HT1080 (cell line): Measurements from ENCODE around the gene CLSTN2. TPM values are rescaled to one million over a fixed set of nuclear protein-coding genes. Genes with fewer than 3 reads are reported as not detected.

Experiments used
- DNase-seq: peaks from one replicate; pipeline ENCODE4 v3.0.0-alpha.2; 2015; ENCODE audit warnings: low read depth
- total RNA-seq: library from RNA; depleted of rRNA; stranded (reverse); fragments of >200 nt; shearing (Covaris generic); gene quantifications from 2 replicates; pipeline ENCODE4 v1.2.3, GENCODE V29; 2014

The CLSTN2 gene
- total RNA-seq, 1 experiment from 2014 or later, result 0.23 TPM

- DNase-seq, result no peak
Observed at GRCh38 chr3:139941580-139941979, 6.6 kb downstream of the CLSTN2 start.

GRCh38 chr3:139944256-139944910, 9.4 kb downstream of the CLSTN2 start:
- no peak for DNase-seq

DNA sequence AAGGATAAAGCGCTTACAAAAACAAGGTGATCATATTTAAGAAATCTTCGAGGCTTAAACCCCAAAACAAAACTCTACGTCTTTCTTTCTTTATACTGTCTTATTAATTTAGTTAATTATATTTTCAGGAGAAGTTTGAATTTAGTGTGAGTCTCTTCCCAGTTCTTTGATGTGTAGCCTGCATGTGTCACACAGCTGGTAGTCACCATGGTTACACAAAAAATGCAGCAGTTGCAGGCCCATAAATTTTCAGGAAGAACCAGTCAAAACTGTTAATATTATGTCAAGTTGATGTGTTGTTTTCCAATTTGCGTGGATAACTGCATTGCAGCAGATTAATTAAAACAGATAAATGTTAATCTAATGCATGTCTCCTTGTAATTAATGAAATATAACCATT, 10.4 kb downstream of the CLSTN2 start:
- no peak for DNase-seq

- no peak for DNase-seq
Observed at GRCh38 chr3:139945942-139946341, 11.0 kb downstream of the CLSTN2 start.

- no peak for DNase-seq
Observed at GRCh38 chr3:139948467-139948866, 13.5 kb downstream of the CLSTN2 start.

GRCh38 chr3:139948898-139949297, 13.9 kb downstream of the CLSTN2 start:
- no peak for DNase-seq

DNA sequence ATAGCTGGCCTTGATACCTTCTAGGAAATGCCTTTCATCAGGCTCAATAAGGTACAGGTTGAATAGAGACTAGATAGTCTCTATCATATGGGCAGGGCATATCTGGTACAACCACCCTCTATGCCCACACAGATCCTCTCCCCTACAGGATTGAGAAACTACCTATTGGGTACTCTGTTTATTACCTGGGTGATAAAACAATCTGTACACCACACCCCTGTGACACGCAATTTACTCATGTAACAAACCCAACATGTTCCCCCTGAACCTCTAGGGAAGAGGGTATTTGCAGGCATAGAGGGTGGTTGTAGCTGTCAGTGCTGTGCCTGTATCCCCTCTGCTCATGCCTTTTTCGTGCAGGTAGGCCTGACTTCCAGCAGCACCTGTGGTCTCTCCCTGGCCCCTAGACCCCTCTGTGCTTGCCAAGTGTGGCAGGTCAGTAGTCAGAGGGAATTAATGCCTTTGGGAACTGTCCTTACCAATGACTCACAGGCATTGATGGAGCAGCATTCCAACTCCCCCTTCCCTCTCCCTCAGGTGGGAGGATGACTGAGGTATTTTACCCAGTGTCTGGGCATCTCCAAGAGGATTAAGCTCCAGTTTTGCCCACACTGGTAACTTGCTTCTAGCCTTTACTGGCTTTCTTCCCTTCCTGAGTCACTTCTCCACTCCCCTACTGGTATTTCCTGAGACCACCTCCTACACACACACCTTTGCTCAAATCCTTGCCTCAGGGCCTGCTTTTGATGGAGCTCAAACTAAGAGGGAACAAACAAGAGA, 18.3 kb downstream of the CLSTN2 start:
- DNase-seq, result no peak

- no peak for DNase-seq
Observed at GRCh38 chr3:139954146-139954860, 19.3 kb downstream of the CLSTN2 start.

DNA sequence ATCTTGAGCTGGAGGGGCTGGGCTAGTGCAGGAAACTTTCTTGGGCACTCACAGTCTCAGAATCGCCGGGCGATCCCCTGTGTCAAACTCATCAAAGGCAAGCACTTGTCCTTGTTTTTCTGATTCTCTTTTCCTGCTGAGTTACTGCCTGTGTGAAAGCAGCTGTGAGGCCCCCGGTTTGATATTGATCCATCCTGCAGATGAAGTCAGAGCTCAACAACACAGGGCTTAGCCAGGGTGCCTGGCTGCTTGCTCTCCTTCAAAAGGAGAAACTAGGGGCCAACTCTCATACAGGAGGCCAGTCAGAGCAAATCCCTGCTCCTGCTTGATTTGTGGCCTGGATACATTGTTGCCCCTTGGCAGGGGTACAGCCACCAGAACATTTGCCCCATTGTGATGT, 22.9 kb downstream of the CLSTN2 start:
- DNase-seq, result no peak

GRCh38 chr3:139969386-139969785, 34.4 kb downstream of the CLSTN2 start:
- no peak for DNase-seq

- no peak for DNase-seq
Observed at GRCh38 chr3:139970526-139970925, 35.5 kb downstream of the CLSTN2 start.

- DNase-seq, result no peak
Observed at GRCh38 chr3:139974809-139975425, 39.9 kb downstream of the CLSTN2 start.

DNA sequence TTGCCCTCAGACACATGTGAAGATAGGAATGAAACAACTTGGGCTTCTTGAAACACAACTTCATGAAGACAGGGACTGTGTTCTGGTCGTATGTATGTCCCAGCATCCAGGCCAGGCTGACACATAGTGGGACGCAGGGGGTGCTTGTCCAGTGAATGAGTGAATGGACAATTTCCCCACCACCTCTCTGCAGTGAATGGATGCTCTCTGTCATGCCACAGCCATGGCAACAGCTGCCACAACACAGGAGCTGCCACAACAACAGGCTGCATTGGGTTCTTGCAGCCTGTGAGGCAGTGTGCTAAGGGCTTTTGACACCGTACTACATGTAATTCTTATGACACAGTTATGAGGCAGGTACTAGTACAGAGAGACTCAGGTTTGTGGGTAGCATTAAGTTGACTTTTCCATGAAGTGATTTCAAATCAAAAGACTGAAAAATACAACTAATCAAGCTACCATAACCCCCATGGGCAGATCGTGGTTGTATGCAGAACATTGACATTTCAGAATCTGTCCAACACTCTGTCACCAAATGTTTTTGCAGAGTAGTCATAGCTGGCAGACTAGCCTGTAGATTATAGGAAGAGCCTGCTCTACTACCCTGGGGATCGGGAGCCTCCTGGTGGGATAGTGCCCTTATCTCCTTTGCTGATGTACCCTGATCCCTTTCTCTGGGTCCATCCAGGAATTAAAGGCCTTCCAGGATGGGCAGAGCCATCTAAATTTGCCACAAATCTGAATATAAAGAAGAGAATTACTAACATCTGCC, 40.8 kb downstream of the CLSTN2 start:
- DNase-seq, result no peak

GRCh38 chr3:139978966-139979365, 44.0 kb downstream of the CLSTN2 start:
- no peak for DNase-seq

- no peak for DNase-seq
Observed at GRCh38 chr3:139979991-139980390, 45.0 kb downstream of the CLSTN2 start.

- DNase-seq, result no peak
Observed at GRCh38 chr3:139982404-139982803, 47.4 kb downstream of the CLSTN2 start.

DNA sequence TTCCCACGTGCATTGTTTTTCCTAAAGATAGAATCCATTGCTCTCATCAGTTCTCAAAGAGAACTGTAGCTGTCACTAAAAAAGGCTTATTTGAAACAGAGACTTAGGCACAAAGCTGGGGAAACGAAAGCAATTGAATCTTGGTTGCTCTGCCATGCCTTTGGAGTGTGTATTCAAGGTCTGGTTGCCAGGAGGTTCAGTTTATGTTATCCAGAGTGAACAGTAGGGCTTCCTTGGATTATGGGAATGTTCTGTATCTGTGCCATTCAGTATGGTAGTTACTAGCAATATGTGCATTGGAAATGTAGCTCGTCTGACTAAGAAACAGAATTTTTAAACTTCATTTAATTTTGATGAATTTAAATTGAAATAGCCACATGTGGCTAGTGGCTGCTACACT, 50.6 kb downstream of the CLSTN2 start:
- DNase-seq, result no peak

GRCh38 chr3:139987908-139988307, 52.9 kb downstream of the CLSTN2 start:
- no peak for DNase-seq

GRCh38 chr3:139988472-139989156, 53.6 kb downstream of the CLSTN2 start:
- no peak for DNase-seq

GRCh38 chr3:139994891-139995290, 59.9 kb downstream of the CLSTN2 start:
- DNase-seq, result no peak

- no peak for DNase-seq
Observed at GRCh38 chr3:140004271-140004670, 69.3 kb downstream of the CLSTN2 start.
